ENCODE measurements around the gene MBLAC1.

The MBLAC1 gene

GRCh38 chr7:100095704-100096103 lies 31.1 kb upstream of the MBLAC1 start:
- in situ Hi-C loops (cut with HindIII; ENCODE audit: low sequenced_read_pairs) = no loop called here

GRCh38 chr7:100098913-100099312 lies 27.9 kb upstream of the MBLAC1 start:
- in situ Hi-C loops (cut with HindIII; ENCODE audit: low sequenced_read_pairs) = no loop called here

- in situ Hi-C loops (cut with HindIII; ENCODE audit: low sequenced_read_pairs) = no loop called here
Observed at GRCh38 chr7:100099452-100099851, 27.3 kb upstream of the MBLAC1 start.

GRCh38 chr7:100100420-100101015 lies 26.2 kb upstream of the MBLAC1 start:
- in situ Hi-C loops (cut with HindIII; ENCODE audit: low sequenced_read_pairs) = no loop called here

- in situ Hi-C loops (cut with HindIII; ENCODE audit: low sequenced_read_pairs) = no loop called here
Observed at GRCh38 chr7:100101016-100101862, 25.5 kb upstream of the MBLAC1 start, which contains the start of the genes AP4M1 and MCM7. Gene AP4M1 (plus strand): TSS chr7:100101643. CDS start chr7:100101715, 72 bp downstream. Gene MCM7 (minus strand): TSS chr7:100101397. CDS start chr7:100101294, 103 bp downstream.

GRCh38 chr7:100102950-100103840 lies 23.6 kb upstream of the MBLAC1 start:
- in situ Hi-C loops (cut with HindIII; ENCODE audit: low sequenced_read_pairs) = no loop called here

GRCh38 chr7:100105534-100105933 lies 21.2 kb upstream of the MBLAC1 start:
- in situ Hi-C loops (cut with HindIII; ENCODE audit: low sequenced_read_pairs) = no loop called here

- in situ Hi-C loops (cut with HindIII; ENCODE audit: low sequenced_read_pairs) = no loop called here
Observed at GRCh38 chr7:100106633-100107032, 20.1 kb upstream of the MBLAC1 start.

- in situ Hi-C loops (cut with HindIII; ENCODE audit: low sequenced_read_pairs) = no loop called here
Observed at GRCh38 chr7:100107125-100107737, 19.5 kb upstream of the MBLAC1 start.

GRCh38 chr7:100107890-100108289 lies 18.9 kb upstream of the MBLAC1 start:
- in situ Hi-C loops (cut with HindIII; ENCODE audit: low sequenced_read_pairs) = no loop called here

- in situ Hi-C loops (cut with HindIII; ENCODE audit: low sequenced_read_pairs) = no loop called here
Observed at GRCh38 chr7:100109521-100110163, 17.1 kb upstream of the MBLAC1 start.

GRCh38 chr7:100111156-100111555 lies 15.6 kb upstream of the MBLAC1 start:
- in situ Hi-C loops (cut with HindIII; ENCODE audit: low sequenced_read_pairs) = no loop called here

- in situ Hi-C loops (cut with HindIII; ENCODE audit: low sequenced_read_pairs) = no loop called here
Observed at GRCh38 chr7:100111914-100112313, 14.9 kb upstream of the MBLAC1 start.

GRCh38 chr7:100115026-100115425 lies 11.7 kb upstream of the MBLAC1 start:
- in situ Hi-C loops (cut with HindIII; ENCODE audit: low sequenced_read_pairs) = no loop called here

- in situ Hi-C loops (cut with HindIII; ENCODE audit: low sequenced_read_pairs) = no loop called here
Observed at GRCh38 chr7:100118388-100119071, 8.2 kb upstream of the MBLAC1 start.

- in situ Hi-C loops (cut with HindIII; ENCODE audit: low sequenced_read_pairs) = no loop called here
Observed at GRCh38 chr7:100119072-100119969, 7.4 kb upstream of the MBLAC1 start, which contains the start of the genes CNPY4 and TAF6. Gene CNPY4 (plus strand): TSS chr7:100119634. CDS start chr7:100119745, 111 bp downstream. Gene TAF6 (minus strand): TSS chr7:100119358. CDS start chr7:100114209, 5,149 bp downstream.

- in situ Hi-C loops (cut with HindIII; ENCODE audit: low sequenced_read_pairs) = no loop called here
Observed at GRCh38 chr7:100119970-100120732, 6.6 kb upstream of the MBLAC1 start.

- in situ Hi-C loops (cut with HindIII; ENCODE audit: low sequenced_read_pairs) = no loop called here
Observed at GRCh38 chr7:100120733-100121036, 6.1 kb upstream of the MBLAC1 start.

All from endothelial cell of hepatic sinusoid (primary cell).